ENCODE results near the gene ANKRD16. TPM values are rescaled to one million over a fixed set of nuclear protein-coding genes. Genes with fewer than 3 reads are reported as not detected.

Gene ANKRD16
- total and polyA plus RNA-seq, 2 of the 13 experiments (the other 11 are each of a cell fraction or from before 2014, with no cell fraction given), result 8.0 to 11.4 TPM

- TF ChIP-seq PBX3 (CRISPR knock-in tag; IDR thresholded peaks at IDR 0.05; ENCODE audit: borderline replicate concordance) (no peak), STAT5B (CRISPR knock-in tag; IDR thresholded peaks at IDR 0.05) (no peak), ZBTB44 (CRISPR knock-in tag; IDR thresholded peaks at IDR 0.05) (no peak), MAFK (conservative IDR thresholded peaks at IDR 0.05 in 1 of 2, IDR thresholded peaks at IDR 0.05 in 1 of 2; ENCODE audit: low read length in 2 of 2) (no peak), PHB2 (IDR thresholded peaks at IDR 0.05; ENCODE audit: partially characterized antibody) (no peak), KLF16 (CRISPR knock-in tag; IDR thresholded peaks at IDR 0.05) (no peak), ATAD3A (CRISPR knock-in tag; IDR thresholded peaks at IDR 0.05) (no peak), NKX3-1 (CRISPR knock-in tag; IDR thresholded peaks at IDR 0.05) (no peak), WIZ (CRISPR knock-in tag; IDR thresholded peaks at IDR 0.05) (0 out of 2 replicates have a peak, but pooled peaks have one; percentile 8), ZNF776 (CRISPR knock-in tag; IDR thresholded peaks at IDR 0.05) (no peak), ZNF710 (CRISPR knock-in tag; IDR thresholded peaks at IDR 0.05; ENCODE audit: borderline replicate concordance) (0 out of 2 replicates have a peak, but pooled peaks have one; percentile 25), HDAC2 (CRISPR knock-in tag; IDR thresholded peaks at IDR 0.05) (peak; percentile 17; the same call in 1 of the 2 replicates), ZSCAN29 (CRISPR knock-in tag; conservative IDR thresholded peaks at IDR 0.05) (no peak), CHCHD3 (CRISPR knock-in tag; IDR thresholded peaks at IDR 0.05) (no peak), TCF7L2 (IDR thresholded peaks at IDR 0.05; ENCODE audit: low read depth, low read length) (no peak), ZNF605 (CRISPR knock-in tag; IDR thresholded peaks at IDR 0.05) (no peak)
- TF ChIP-seq, protein P1, sequence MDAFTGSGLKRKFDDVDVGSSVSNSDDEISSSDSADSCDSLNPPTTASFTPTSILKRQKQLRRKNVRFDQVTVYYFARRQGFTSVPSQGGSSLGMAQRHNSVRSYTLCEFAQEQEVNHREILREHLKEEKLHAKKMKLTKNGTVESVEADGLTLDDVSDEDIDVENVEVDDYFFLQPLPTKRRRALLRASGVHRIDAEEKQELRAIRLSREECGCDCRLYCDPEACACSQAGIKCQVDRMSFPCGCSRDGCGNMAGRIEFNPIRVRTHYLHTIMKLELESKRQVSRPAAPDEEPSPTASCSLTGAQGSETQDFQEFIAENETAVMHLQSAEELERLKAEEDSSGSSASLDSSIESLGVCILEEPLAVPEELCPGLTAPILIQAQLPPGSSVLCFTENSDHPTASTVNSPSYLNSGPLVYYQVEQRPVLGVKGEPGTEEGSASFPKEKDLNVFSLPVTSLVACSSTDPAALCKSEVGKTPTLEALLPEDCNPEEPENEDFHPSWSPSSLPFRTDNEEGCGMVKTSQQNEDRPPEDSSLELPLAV (CRISPR knock-in tag; conservative IDR thresholded peaks at IDR 0.05; ENCODE audit: low read depth), result no peak
- TF ChIP-seq, protein P2, sequence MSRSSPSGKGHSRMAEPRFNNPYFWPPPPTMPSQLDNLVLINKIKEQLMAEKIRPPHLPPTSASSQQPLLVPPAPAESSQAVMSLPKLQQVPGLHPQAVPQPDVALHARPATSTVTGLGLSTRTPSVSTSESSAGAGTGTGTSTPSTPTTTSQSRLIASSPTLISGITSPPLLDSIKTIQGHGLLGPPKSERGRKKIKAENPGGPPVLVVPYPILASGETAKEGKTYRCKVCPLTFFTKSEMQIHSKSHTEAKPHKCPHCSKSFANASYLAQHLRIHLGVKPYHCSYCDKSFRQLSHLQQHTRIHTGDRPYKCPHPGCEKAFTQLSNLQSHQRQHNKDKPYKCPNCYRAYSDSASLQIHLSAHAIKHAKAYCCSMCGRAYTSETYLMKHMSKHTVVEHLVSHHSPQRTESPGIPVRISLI (CRISPR knock-in tag; IDR thresholded peaks at IDR 0.05; ENCODE audit: borderline replicate concordance), result no peak
- TF ChIP-seq, protein P3, sequence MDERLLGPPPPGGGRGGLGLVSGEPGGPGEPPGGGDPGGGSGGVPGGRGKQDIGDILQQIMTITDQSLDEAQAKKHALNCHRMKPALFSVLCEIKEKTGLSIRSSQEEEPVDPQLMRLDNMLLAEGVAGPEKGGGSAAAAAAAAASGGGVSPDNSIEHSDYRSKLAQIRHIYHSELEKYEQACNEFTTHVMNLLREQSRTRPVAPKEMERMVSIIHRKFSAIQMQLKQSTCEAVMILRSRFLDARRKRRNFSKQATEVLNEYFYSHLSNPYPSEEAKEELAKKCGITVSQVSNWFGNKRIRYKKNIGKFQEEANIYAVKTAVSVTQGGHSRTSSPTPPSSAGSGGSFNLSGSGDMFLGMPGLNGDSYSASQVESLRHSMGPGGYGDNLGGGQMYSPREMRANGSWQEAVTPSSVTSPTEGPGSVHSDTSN (CRISPR knock-in tag; IDR thresholded peaks at IDR 0.05), result no peak
Observed at GRCh38 chr10:5817322-5818047, 72.2 kb downstream of the ANKRD16 start (continued).
